ENCODE results near the gene OR4E2.

DNA sequence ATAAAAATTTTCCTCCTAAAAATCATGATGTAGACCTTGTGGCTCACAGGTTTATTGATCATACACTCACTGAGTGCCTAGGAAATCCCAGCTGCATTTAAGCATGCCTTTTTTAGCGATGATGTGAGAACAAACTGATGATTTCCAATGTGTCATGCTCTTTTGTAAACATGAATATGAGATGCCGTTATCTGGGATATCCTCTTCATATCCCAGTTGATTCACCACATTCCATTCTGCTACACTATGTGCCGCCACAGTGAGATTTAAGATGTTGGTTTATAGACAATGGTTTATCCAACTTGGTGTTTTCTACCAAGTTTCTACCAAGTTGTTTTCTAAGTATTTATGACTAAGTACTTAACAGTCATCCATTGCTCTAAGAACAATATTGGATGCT, 14.7 kb downstream of the OR4E2 start:
- TF ChIP-seq TAF1 (IDR thresholded peaks at IDR 0.05; ENCODE audit: borderline replicate concordance, insufficient read depth, low read length) (no peak), POLR2AphosphoS5 (IDR thresholded peaks at IDR 0.05; ENCODE audit: low read depth, low read length) (no peak)
- TF ChIP-seq, protein P1, sequence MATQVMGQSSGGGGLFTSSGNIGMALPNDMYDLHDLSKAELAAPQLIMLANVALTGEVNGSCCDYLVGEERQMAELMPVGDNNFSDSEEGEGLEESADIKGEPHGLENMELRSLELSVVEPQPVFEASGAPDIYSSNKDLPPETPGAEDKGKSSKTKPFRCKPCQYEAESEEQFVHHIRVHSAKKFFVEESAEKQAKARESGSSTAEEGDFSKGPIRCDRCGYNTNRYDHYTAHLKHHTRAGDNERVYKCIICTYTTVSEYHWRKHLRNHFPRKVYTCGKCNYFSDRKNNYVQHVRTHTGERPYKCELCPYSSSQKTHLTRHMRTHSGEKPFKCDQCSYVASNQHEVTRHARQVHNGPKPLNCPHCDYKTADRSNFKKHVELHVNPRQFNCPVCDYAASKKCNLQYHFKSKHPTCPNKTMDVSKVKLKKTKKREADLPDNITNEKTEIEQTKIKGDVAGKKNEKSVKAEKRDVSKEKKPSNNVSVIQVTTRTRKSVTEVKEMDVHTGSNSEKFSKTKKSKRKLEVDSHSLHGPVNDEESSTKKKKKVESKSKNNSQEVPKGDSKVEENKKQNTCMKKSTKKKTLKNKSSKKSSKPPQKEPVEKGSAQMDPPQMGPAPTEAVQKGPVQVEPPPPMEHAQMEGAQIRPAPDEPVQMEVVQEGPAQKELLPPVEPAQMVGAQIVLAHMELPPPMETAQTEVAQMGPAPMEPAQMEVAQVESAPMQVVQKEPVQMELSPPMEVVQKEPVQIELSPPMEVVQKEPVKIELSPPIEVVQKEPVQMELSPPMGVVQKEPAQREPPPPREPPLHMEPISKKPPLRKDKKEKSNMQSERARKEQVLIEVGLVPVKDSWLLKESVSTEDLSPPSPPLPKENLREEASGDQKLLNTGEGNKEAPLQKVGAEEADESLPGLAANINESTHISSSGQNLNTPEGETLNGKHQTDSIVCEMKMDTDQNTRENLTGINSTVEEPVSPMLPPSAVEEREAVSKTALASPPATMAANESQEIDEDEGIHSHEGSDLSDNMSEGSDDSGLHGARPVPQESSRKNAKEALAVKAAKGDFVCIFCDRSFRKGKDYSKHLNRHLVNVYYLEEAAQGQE (IDR thresholded peaks at IDR 0.05; ENCODE audit: insufficient read depth in 1 of 2, low read depth in 2 of 2, low read length in 2 of 2) = no peak

All from PFSK-1 (cell line).